Testis (tissue), 2 donors: ENCODE measurements around the gene PDE6A.

ENCODE experiments used
- CTCF ChIP-seq, 3 experiments: fragments of 450-650 bp in 2 of 3; fragments of 200-600 bp in 1 of 3; sonication (generic) in 1 of 3; IDR thresholded peaks; one replicate each; pipeline ENCODE4 v1.5.1; 2016 to 2019; ENCODE audit warnings: antibody characterized with exemption in 3 of 3, mild to moderate bottlenecking in 2 of 3, moderate library complexity in 1 of 3
- POLR2A ChIP-seq: fragments of 450-650 bp; IDR thresholded peaks from one replicate; pipeline ENCODE4 v1.6.1; 2017; ENCODE audit warnings: antibody characterized with exemption, mild to moderate bottlenecking, moderate library complexity

DNA sequence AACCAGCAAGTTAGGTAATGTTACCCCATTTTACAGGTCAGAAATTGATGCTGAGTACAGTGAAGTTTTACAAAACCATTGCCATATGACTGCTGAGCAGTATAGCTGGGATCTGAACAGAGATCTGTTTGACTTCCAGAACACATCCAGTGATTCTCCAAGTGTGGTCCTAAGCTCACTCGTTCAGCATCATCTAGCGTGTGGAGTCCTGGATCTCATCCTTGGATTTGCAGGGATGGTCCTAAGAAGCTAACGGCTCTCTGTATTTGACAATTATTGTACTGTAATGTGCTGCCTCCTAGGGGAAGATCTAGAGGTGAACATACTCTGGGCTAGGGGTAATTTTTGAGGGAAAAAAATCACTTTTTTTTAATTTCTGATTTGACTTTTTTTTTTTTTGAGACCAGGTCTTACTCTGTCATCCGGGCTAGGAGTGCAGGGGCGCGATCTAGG is 17.4 kb upstream of the PDE6A start:
- TF ChIP-seq POLR2A (no peak), CTCF (IDR thresholded peaks at IDR 0.05) (peak; percentile 25 to 64 (median 47))
